Inflammatory macrophage treated with lipopolysaccharide for 4 hours (primary cell): ENCODE measurements around the gene ERCC3.
"Not testable (repeated sequence)": the region's sequence is repeated elsewhere in the genome, so short reads cannot be mapped to it uniquely, and the experiment has no call there.

ENCODE experiments used
- DNase-seq: peaks from one replicate; pipeline ENCODE4 v3.0.0-alpha.2; 2020

The ERCC3 gene

GRCh38 chr2:127224135-127224534 lies 69.8 kb downstream of the ERCC3 start:
- not testable (repeated sequence) for DNase-seq

GRCh38 chr2:127220768-127221527 lies 73.0 kb downstream of the ERCC3 start:
- no peak for DNase-seq

- no peak for DNase-seq
Measured at GRCh38 chr2:127220102-127220767, 73.7 kb downstream of the ERCC3 start, which contains the start of gene CYP27C1. Gene CYP27C1, minus strand, starts transcription at chr2:127220299. Its CDS starts 29 bp downstream, at chr2:127220270.

- no peak for DNase-seq
Measured at GRCh38 chr2:127219171-127220070, 74.5 kb downstream of the ERCC3 start.

- DNase-seq: no peak
Measured at GRCh38 chr2:127218812-127219170, 75.2 kb downstream of the ERCC3 start.

DNA sequence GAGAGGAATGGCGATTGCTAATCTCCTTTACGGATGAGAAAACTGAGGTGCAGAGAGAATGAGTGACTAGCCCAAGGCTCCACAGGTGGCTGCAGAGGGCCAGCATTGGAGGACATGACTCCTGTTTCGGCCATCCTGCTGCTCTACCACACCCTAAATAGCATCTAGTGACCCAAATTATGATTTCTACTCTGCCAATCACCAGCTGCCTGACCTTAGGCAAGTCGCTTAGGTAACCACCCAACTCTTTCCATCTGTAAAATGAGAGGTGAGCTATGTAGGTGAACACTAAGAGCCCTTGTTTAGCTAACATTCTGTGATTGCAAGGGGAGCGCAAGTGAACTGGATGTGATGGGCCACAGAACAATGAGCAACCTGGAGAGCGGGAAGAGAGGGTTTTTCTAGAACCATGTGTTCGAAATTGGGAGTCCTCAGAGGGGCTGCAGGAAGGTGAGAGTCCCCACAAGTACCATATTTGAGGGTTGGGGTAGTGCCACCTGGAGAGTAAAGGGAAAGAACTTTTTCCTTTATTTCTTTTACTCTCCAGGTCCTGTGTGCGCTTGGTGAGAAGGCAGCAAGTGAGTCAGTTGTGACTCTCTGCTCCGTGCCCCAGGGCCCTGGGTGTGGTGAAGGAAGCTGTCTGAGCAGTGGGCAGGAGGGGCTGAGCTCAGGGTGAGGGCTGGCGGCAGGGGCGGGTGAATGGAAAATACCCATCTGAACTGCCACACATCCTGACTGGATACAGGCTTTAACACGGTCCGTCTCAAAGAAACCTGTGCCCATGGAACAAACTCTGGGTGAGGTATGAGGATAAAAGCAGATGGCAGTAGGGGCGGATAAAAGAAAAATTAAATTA lies 76.2 kb downstream of the ERCC3 start:
- no peak for DNase-seq

GRCh38 chr2:127216593-127216992 lies 77.4 kb downstream of the ERCC3 start:
- no peak for DNase-seq

DNA sequence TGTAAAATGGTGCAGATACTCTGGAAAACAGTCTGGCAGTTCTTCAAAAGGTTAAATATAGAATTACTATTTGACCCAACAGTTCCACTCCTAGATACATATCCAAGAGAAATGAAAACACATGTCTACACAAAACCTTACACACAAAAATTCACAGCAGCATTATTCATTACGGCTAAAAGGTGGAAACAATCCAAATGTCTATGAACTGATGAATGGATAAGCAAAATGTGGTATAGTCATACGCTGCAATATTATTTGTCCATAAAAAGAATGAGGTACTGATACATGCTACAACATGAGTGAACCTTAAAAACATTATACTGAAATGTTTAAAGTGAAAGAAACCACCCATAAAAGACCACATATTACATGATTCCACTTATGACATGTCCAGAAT lies 77.8 kb downstream of the ERCC3 start:
- no peak for DNase-seq

DNA sequence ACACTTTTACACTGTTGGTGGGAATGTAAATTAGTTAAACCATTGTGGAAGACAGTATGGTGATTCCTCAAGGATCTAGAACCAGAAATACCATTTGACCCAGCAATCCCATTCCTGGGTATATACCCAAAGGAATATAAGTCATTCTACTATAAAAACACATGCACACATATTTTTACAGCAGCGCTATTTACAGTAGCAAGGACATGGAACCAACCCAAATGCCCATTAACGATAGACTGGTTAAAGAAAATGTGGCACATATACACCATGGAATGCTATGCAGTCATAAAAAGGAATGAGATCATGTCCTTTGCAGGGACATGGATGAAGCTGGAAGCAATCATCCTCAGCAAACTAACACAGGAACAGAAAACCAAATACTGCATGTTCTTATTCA lies 79.7 kb downstream of the ERCC3 start:
- not testable (repeated sequence) for DNase-seq

- DNase-seq: no peak
Measured at GRCh38 chr2:127208313-127208712, 85.6 kb downstream of the ERCC3 start.
